GM19463 (cell line): ENCODE data around the gene EED.

Source experiments
- ATAC-seq: cut with Tn5 transposase; IDR thresholded peaks from one replicate; pipeline ENCODE4 v1.9.1; 2021; ENCODE audit warnings: mild to moderate bottlenecking, moderate library complexity; ENCODE audit not compliant: unreplicated experiment

The EED gene, protein sequence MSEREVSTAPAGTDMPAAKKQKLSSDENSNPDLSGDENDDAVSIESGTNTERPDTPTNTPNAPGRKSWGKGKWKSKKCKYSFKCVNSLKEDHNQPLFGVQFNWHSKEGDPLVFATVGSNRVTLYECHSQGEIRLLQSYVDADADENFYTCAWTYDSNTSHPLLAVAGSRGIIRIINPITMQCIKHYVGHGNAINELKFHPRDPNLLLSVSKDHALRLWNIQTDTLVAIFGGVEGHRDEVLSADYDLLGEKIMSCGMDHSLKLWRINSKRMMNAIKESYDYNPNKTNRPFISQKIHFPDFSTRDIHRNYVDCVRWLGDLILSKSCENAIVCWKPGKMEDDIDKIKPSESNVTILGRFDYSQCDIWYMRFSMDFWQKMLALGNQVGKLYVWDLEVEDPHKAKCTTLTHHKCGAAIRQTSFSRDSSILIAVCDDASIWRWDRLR

DNA sequence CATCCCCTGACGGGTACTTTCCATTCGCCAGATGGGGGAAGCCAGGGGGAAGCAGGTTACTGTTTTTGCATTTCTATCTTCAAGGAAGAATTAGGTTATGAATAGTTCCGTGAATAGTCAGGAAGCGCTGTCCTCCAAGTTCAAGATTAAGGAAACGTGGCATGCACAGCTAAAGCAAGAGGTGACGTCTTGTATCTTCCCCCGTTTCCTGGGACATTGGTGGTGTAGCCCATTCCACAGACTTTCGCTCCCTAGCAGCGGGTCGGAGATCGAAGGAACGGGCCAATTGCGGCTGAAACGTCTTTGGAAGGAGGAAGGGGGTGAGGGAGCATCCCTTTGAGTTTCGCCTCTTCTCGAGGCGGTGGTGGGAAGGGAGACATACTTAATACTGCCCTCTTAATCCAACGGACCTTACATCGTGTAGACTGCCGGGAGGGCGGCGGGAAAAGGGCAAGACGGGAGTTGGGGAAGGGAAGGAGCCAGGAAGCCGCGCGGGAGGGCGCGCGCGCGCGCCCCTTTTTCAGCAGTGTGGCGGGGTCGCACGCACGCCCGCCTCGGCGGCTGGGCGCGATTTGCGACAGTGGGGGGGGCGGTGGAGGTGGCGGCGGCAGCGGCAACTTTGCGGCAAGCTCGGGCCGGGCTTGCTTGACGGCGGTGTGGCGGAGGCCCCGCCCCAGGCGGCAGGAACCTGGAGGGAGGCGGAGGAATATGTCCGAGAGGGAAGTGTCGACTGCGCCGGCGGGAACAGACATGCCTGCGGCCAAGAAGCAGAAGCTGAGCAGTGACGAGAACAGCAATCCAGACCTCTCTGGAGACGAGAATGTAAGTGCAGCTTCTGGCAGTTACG, at the start of gene EED:
TSS of gene EED (plus strand) at position 232 of the 847 bp plus-strand sequence. CDS start at position 709, 477 bp downstream.
- peak; percentile 61 for ATAC-seq

DNA sequence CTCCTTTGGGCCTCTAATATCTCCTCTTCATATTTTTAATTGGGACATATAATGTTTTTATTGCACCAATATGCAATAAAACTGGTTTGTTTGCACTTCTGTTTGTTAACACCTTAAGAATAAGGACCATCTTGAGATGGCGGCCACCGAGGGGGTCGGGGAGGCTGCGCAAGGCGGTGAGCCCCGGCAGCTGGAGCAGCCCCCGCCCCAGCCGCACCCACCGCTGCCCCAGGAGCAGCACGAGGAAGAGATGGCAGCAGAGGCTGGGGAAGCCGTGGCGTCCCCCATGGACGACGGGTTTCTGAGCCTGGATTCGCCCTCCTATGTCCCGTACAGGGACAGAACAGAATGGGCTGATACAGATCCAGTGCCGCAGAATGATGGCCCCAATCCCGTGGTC, 49.6 kb upstream of the EED start:
- ATAC-seq: no peak

DNA sequence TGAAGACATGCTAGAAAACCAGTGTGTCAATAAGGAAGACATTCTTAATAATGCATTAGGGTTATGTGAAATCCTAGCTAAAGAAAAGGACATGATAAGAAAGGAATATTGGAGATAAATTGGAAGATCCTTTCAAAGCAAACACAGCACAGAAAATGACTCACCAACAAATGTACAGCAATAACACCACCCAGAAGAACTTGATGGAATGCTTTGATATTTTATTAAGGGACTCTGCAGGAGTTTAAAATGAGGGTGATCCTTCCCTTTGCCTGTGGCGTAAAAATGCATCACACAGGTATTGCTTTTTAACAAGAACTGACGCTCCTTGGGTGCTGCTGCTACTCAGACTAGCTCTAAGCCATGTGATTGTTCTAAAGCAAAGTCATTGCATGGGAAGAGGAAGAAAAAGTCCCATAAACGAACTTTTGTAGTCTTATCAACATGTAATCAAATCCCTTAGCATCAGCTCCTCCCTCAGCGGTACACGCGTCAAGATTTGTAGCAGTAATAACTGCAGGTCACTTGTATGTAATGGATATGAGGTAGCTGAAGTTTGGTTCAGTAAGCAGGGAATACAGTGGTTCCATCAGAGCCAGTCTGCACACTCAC, 48.4 kb upstream of the EED start:
- no peak for ATAC-seq

GRCh38 chr11:86196913-86197312, 47.6 kb upstream of the EED start:
- no peak for ATAC-seq

DNA sequence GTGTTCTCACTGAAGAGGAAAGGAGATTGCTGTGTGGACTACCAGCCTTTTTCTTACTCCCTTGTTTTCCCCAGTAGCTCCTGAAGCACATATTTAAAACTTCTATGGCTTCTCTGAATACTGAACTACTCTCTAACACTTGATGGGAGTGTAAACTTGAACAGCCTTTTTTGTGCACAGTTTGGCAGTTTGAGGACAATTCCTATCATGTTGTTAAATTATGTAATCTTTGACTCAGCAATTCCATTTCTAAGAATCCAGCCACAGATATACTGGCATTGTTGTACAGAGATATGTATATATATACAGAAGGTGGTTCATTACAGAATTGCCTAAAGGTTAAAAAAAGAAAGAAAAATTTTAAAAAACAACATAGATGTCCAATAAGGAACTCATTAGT, 47.1 kb upstream of the EED start:
- ATAC-seq: no peak

- no peak for ATAC-seq
Observed at GRCh38 chr11:86198139-86198538, 46.4 kb upstream of the EED start.

GRCh38 chr11:86199354-86199753, 45.2 kb upstream of the EED start:
- ATAC-seq: no peak

- ATAC-seq: no peak
Observed at GRCh38 chr11:86201371-86201884, 43.1 kb upstream of the EED start.

GRCh38 chr11:86202013-86202336, 42.6 kb upstream of the EED start:
- peak; percentile 27 for ATAC-seq

- ATAC-seq: no peak
Observed at GRCh38 chr11:86204356-86204755, 40.2 kb upstream of the EED start.

- ATAC-seq: no peak
Observed at GRCh38 chr11:86205421-86206336, 38.9 kb upstream of the EED start.

- no peak for ATAC-seq
Observed at GRCh38 chr11:86206337-86206695, 38.2 kb upstream of the EED start.

DNA sequence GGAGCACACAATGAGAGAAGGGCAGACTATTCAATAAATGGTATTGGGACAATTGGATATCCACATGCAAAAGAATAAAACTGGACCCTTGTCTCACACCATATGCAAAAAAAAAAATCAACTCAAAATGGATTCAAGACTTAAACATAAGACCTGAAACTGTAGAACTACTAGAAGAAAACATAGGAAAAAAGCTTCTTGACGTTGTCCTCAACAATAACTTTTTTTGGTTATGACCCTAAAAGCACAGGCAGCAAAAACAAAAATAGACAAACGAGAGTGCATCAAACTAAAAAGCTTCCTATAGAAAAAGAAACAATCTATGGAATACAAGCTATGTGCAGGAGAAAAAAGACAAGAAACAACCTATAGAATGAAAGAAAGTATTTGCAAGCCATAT, 37.1 kb upstream of the EED start:
- ATAC-seq: no peak

DNA sequence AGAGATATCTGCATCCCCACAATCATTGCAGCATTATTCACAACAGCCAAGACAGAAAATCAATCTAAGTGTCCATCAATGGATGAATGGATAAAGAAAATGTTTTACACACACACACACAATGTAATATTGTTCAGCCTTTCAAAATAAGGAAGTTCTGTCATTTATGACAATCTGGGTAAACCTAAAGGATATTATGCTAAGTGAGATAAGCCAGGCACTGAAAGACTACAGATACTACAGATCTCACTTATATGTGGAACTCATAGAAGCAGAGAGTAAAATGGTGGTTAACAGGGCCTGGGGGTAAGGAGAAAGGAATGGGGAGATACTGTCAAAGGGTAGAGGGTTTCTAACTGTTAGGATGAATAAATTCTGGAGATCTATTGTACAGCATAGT, 36.0 kb upstream of the EED start:
- no peak for ATAC-seq

DNA sequence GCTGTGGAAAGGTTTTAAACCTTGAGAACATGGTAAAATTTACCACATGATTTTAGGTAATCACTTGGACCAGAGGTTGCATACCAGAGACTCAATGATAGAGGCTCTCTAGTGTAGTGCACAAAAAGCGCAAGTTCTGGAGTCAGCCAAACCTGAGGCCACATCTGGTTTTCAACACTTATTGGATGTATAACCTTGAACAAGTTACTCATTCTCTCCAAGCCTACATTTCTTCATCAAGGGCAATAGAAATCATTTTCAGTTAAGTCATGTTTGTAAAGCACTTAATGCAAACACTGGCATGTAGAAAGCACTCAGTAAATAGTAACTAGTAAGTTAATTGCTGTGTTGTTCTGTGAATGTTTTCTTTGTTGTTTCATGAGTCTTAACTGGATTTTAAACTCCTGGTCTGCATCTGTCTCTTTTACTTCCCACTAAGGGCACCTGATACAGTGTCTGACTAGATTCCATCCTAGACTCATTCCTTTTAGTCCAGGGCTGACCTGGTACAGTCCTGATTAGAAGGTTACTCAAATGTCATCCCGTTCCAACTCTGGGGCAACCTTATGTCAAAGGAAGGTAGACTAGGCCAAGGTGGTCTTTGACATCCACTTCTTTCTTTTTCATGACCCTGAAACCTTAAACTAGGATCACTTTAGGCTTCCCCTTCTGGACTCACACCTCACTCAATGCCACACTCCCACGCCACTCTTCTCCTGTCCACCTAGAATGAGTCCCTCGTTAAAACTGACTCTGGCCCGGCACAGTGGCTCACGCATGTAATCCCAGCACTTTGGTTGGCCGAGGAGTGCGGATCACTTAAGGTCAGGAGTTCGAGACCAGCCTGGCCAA, 34.5 kb upstream of the EED start:
- no peak for ATAC-seq

GRCh38 chr11:86210898-86211297, 33.7 kb upstream of the EED start:
- ATAC-seq: no peak

DNA sequence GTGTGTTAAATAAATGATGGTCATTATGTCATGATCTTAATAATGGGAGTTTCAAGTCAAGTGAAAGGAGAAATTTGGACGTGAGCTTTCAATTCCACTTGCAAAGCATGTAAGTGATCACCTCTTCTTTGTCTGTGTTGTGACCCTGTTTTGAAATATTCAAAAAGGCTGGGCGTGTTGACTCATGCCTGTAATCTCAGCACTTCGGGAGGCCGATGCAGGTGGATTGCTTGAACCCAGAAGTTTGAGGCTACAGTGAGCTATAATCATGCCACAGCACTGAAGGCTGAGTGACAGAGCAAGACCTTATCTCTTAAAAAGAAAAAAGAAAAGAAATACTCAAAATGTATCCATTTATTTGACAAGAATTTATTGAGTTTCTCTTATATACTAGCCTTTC, 32.9 kb upstream of the EED start:
- ATAC-seq: peak; percentile 49

- ATAC-seq: no peak
Observed at GRCh38 chr11:86212019-86212611, 32.4 kb upstream of the EED start.

GRCh38 chr11:86214710-86215109, 29.8 kb upstream of the EED start:
- peak; percentile 55 for ATAC-seq
